HG02759 (cell line): ENCODE data around the gene WDR5.

Experiments used
- ATAC-seq: cut with Tn5 transposase; IDR thresholded peaks from one replicate; pipeline ENCODE4 v1.9.1; 2021; ENCODE audit warnings: mild to moderate bottlenecking, moderate library complexity; ENCODE audit not compliant: unreplicated experiment

The WDR5 gene

GRCh38 chr9:134157378-134157885 lies 21.6 kb downstream of the WDR5 start:
- ATAC-seq: no peak

GRCh38 chr9:134158242-134158641 lies 22.4 kb downstream of the WDR5 start:
- ATAC-seq: no peak

- no peak for ATAC-seq
Observed at GRCh38 chr9:134158753-134159392, 23.0 kb downstream of the WDR5 start.

DNA sequence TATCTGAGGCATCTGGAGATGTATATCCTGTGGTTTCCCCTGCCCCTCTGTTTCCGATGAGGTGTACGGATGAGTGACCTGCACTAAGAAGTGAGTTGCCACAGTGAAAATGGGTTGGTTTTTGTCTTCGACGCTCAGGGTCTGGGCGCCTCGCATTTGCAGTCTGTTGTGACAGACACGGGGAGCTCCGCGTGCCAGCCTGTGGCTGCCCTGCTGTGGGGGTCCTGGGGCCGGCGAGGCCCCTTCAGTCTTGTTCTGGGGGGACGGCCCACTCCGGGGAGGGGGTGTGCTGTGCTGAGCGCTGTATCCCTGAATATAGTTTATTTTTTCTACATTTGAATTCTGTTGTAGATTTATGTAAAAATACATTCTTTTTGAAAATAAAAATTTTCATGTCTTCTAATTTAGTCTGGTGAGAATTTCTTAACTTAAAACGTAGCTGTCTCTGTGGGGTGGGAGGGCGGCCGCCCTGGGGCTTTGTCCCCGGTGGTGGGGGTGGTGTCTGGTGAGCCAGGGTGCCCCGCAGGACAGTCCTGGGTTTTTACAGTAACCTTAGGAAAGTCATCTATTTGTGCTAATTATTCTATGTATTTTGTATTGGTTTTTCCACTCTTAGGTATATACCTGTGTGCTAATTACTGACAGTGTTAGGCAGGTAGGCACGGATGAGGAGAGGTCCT lies 23.8 kb downstream of the WDR5 start:
- ATAC-seq: no peak

- ATAC-seq: no peak
Observed at GRCh38 chr9:134161647-134162046, 25.8 kb downstream of the WDR5 start.

DNA sequence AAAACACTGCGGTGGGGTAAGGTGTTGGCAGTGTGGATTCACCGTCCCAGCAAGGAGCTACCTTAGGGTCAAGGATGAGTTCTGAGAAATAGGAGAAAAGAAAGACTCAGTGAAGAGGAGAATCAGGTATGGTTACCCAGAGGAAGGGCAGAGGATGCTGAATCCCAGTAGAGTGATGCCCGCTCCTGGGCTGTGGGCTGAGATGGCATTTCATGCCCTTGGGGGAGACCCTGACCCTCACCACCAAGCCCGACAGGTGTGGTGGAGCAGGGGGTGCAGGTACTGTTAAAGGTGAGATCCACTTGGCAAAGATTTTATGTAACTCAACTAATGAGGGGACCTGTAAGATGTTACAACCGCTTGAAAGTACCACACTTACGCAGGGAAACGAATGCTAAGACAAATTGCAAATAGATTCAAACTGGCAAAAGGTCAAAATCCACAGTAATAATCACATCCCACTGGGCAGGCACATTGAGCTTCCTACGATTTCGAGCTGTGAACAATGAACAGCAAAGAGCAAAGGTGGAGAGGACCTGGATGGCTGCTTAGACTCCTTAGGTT lies 26.4 kb downstream of the WDR5 start:
- ATAC-seq: no peak

DNA sequence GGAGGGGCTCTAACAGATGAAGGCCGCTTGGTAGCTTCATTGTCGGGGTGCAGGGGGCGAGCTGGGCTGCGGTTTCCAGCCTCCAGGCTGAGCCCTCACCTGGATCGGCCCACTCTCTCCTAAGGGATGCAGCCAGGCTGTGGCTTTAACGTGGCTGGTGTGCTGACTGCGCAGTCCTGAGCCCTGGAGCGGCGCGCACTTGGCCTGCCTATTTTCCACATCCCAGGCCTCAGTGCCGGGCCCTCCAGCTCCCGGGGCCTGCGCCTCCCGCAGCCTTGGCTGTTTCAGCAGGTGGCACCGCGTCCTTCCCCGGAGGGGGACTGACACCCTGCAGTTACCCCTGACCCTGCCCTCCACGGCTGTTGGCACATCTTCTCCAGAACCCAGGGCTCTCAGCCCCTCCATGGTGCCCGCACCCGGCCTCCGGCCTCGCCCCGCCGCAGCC lies 27.1 kb downstream of the WDR5 start:
- no peak for ATAC-seq

- no peak for ATAC-seq
Observed at GRCh38 chr9:134163371-134164196, 27.7 kb downstream of the WDR5 start.

DNA sequence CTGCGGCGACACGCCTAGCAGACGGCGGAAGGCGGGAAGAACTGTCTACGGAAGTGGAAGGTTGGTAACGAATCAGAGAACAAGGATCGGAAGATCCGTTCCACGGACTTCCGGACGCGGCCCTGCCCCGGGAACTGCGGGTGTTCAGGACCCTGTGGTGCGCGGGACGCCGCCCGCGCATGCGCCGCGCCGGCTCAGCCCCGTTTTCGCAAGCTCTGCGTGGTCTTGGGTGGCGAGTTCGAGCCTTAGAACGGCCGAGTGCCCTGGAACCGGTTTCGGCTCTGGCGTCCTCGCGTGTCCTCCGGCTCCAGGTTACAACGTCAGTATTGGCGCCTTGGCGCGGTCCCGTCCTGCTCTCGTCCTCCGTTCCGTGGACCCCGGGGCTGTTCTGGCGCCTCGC lies 29.0 kb downstream of the WDR5 start:
- ATAC-seq: no peak

- no peak for ATAC-seq
Observed at GRCh38 chr9:134165357-134166315, 29.8 kb downstream of the WDR5 start.

GRCh38 chr9:134166374-134166773 lies 30.5 kb downstream of the WDR5 start:
- ATAC-seq: no peak

GRCh38 chr9:134167530-134167931 lies 31.6 kb downstream of the WDR5 start:
- no peak for ATAC-seq

- ATAC-seq: no peak
Observed at GRCh38 chr9:134168757-134169550, 33.1 kb downstream of the WDR5 start.

GRCh38 chr9:134169724-134170401 lies 34.0 kb downstream of the WDR5 start:
- no peak for ATAC-seq

DNA sequence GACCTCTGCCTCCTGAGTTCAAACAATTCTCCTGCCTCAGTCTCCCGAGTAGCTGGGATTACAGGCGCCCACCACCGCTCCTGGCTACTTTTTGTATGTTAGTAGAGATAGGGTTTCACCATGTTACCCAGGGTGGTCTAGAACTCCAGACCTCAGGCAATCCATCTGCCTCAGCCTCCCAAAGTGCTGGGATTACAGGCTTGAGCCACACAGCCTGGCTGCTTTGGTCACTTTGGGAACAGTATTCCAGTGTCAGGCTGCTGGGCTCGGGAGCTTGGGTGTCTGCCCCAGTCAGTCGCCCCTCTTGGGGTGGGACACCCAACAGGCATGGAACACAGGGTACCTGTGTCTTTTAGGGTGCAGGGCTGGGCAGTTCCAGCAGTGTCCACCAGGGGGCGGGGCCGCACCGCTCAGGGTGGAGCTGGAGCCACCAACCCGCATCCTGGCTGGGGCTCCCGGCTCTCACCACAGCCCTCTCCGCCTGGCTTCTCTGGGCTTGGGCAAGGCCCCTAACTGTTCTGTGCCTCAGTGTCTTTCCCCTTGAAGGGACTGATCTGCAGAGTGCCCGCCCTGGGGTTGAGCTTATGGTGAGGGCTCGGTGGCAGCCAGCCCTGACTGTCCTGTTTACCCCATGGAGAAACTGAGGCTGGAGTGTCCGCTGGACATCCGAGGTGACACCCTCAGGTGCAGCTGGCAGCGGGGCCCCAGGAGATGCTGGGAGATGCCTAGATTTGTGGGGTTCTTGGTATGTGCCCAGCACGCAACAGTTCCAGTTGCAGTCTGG lies 34.8 kb downstream of the WDR5 start:
- no peak for ATAC-seq

GRCh38 chr9:134171316-134172197 lies 35.7 kb downstream of the WDR5 start:
- no peak for ATAC-seq
